ENCODE measurements around the gene PITPNM3.

DNA sequence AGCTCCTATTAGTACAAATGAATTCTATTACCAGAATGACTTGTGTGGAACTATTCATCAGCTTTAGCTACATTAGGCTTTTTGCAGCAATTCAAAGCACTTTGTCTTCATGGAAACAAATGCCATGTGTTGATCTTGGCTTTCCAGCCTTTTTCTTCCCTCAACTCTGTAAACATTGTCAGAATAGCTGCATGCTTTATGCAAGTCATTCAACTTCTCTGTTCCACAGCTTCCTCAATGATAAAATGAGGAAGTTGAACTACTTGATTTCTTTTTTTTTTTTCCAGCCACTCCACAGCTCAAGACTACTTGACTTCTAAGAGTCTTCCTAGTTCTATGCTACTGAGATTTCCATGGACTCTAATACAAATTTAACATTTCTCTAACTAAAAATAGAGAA is 43.0 kb upstream of the PITPNM3 start:
- TF ChIP-seq, protein P1, sequence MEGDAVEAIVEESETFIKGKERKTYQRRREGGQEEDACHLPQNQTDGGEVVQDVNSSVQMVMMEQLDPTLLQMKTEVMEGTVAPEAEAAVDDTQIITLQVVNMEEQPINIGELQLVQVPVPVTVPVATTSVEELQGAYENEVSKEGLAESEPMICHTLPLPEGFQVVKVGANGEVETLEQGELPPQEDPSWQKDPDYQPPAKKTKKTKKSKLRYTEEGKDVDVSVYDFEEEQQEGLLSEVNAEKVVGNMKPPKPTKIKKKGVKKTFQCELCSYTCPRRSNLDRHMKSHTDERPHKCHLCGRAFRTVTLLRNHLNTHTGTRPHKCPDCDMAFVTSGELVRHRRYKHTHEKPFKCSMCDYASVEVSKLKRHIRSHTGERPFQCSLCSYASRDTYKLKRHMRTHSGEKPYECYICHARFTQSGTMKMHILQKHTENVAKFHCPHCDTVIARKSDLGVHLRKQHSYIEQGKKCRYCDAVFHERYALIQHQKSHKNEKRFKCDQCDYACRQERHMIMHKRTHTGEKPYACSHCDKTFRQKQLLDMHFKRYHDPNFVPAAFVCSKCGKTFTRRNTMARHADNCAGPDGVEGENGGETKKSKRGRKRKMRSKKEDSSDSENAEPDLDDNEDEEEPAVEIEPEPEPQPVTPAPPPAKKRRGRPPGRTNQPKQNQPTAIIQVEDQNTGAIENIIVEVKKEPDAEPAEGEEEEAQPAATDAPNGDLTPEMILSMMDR (IDR thresholded peaks at IDR 0.05): no peak
- TF ChIP-seq POLR2A (IDR thresholded peaks at IDR 0.05): no peak
